ENCODE measurements around the gene NPR2.

GRCh38 chr9:35791297-35791921 lies at the start of gene NPR2:
- TF ChIP-seq ARNTL (CRISPR knock-in tag; IDR thresholded peaks at IDR 0.05; ENCODE audit: borderline replicate concordance, low read depth) (no peak), ZNF70 (CRISPR knock-in tag; IDR thresholded peaks at IDR 0.05) (no peak), TOX (CRISPR knock-in tag; IDR thresholded peaks at IDR 0.05; ENCODE audit: borderline replicate concordance) (no peak), ZFP3 (CRISPR knock-in tag; IDR thresholded peaks at IDR 0.05) (no peak), BACH2 (CRISPR knock-in tag; IDR thresholded peaks at IDR 0.05; ENCODE audit: borderline replicate concordance) (no peak), ZNF565 (CRISPR knock-in tag; conservative IDR thresholded peaks at IDR 0.05; ENCODE audit: low read depth) (no peak), ZC3H10 (CRISPR knock-in tag; IDR thresholded peaks at IDR 0.05) (no peak), ZFP30 (CRISPR knock-in tag; IDR thresholded peaks at IDR 0.05) (no peak), RARB (CRISPR knock-in tag; IDR thresholded peaks at IDR 0.05) (no peak), ESRRG (CRISPR knock-in tag; IDR thresholded peaks at IDR 0.05) (no peak), CSRNP3 (CRISPR knock-in tag; IDR thresholded peaks at IDR 0.05) (no peak)
- TF ChIP-seq, protein P1, sequence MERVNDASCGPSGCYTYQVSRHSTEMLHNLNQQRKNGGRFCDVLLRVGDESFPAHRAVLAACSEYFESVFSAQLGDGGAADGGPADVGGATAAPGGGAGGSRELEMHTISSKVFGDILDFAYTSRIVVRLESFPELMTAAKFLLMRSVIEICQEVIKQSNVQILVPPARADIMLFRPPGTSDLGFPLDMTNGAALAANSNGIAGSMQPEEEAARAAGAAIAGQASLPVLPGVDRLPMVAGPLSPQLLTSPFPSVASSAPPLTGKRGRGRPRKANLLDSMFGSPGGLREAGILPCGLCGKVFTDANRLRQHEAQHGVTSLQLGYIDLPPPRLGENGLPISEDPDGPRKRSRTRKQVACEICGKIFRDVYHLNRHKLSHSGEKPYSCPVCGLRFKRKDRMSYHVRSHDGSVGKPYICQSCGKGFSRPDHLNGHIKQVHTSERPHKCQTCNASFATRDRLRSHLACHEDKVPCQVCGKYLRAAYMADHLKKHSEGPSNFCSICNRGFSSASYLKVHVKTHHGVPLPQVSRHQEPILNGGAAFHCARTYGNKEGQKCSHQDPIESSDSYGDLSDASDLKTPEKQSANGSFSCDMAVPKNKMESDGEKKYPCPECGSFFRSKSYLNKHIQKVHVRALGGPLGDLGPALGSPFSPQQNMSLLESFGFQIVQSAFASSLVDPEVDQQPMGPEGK (CRISPR knock-in tag; IDR thresholded peaks at IDR 0.05; ENCODE audit: borderline replicate concordance): no peak
- TF ChIP-seq, protein P2, sequence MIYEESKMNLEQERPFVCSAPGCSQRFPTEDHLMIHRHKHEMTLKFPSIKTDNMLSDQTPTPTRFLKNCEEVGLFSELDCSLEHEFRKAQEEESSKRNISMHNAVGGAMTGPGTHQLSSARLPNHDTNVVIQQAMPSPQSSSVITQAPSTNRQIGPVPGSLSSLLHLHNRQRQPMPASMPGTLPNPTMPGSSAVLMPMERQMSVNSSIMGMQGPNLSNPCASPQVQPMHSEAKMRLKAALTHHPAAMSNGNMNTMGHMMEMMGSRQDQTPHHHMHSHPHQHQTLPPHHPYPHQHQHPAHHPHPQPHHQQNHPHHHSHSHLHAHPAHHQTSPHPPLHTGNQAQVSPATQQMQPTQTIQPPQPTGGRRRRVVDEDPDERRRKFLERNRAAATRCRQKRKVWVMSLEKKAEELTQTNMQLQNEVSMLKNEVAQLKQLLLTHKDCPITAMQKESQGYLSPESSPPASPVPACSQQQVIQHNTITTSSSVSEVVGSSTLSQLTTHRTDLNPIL (CRISPR knock-in tag; IDR thresholded peaks at IDR 0.05; ENCODE audit: low read depth): no peak
- TF ChIP-seq, protein P3, sequence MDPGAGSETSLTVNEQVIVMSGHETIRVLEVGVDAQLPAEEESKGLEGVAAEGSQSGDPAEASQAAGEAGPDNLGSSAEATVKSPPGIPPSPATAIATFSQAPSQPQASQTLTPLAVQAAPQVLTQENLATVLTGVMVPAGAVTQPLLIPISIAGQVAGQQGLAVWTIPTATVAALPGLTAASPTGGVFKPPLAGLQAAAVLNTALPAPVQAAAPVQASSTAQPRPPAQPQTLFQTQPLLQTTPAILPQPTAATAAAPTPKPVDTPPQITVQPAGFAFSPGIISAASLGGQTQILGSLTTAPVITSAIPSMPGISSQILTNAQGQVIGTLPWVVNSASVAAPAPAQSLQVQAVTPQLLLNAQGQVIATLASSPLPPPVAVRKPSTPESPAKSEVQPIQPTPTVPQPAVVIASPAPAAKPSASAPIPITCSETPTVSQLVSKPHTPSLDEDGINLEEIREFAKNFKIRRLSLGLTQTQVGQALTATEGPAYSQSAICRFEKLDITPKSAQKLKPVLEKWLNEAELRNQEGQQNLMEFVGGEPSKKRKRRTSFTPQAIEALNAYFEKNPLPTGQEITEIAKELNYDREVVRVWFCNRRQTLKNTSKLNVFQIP (CRISPR knock-in tag; IDR thresholded peaks at IDR 0.05; ENCODE audit: borderline replicate concordance, low read depth): no peak
